Astrocyte (in vitro differentiated cells and primary cell): ENCODE results near the gene IGSF3. TPM values are rescaled to one million over a fixed set of nuclear protein-coding genes. Genes with fewer than 3 reads are reported as not detected.
"Not testable (repeated sequence)": the region's sequence is repeated elsewhere in the genome, so short reads cannot be mapped to it uniquely, and the experiment has no call there.

Source experiments
- DNase-seq: peaks from one replicate; pipeline ENCODE4 v3.0.0-alpha.2; 2010; ENCODE audit warnings: low read depth
- FAIRE-seq: peaks from 2 replicates; lab custom pipeline; 2011; peaks lifted over from hg19 to GRCh38; lab: Jason Lieb, UNC
- H2AFZ ChIP-seq: 2 replicates; pipeline ENCODE4 v1.6.0; 2012; ENCODE audit warnings: low read depth, low read length, inconsistent platforms
- H3K27ac ChIP-seq: 2 replicates; pipeline ENCODE4 v1.5.1; 2011; ENCODE audit warnings: low read depth, low read length, inconsistent platforms
- H3K27me3 ChIP-seq: 2 replicates; pipeline ENCODE4 v1.6.0; 2011; ENCODE audit warnings: low read length, inconsistent platforms; ENCODE audit not compliant: insufficient read depth
- H3K36me3 ChIP-seq: 2 replicates; pipeline ENCODE4 v1.5.1; 2011; ENCODE audit warnings: low read length, inconsistent platforms; ENCODE audit not compliant: insufficient read depth
- H3K4me1 ChIP-seq: 2 replicates; pipeline ENCODE4 v1.5.1; 2011; ENCODE audit warnings: low read length, inconsistent platforms; ENCODE audit not compliant: insufficient read depth
- H3K4me2 ChIP-seq: 2 replicates; pipeline ENCODE4 v1.6.0; 2012; ENCODE audit warnings: low read length, inconsistent platforms
- H3K4me3 ChIP-seq: 2 replicates; pipeline ENCODE4 v1.5.1; 2011; ENCODE audit warnings: low read depth, mild to moderate bottlenecking, low read length, inconsistent platforms; ENCODE audit not compliant: insufficient read depth
- H3K79me2 ChIP-seq: 2 replicates; pipeline ENCODE4 v1.6.0; 2012; ENCODE audit warnings: mild to moderate bottlenecking, low read length, inconsistent platforms; ENCODE audit not compliant: insufficient read depth
- H3K9ac ChIP-seq: 2 replicates; pipeline ENCODE4 v1.6.0; 2012; ENCODE audit warnings: mild to moderate bottlenecking, low read length, inconsistent platforms
- H3K9me3 ChIP-seq: 2 replicates; pipeline ENCODE4 v1.5.1; 2012; ENCODE audit warnings: low read depth, mild to moderate bottlenecking, low read length, inconsistent platforms; ENCODE audit not compliant: insufficient read depth
- H4K20me1 ChIP-seq: 2 replicates; pipeline ENCODE4 v1.6.0; 2012; ENCODE audit warnings: low read length, inconsistent platforms; ENCODE audit not compliant: insufficient read depth
- H3K27ac Mint-ChIP-seq: one replicate; pipeline ENCODE4 v1.8.0; 2021; ENCODE audit warnings: mild to moderate bottlenecking, mixed read lengths; ENCODE audit not compliant: unreplicated experiment
- H3K27me3 Mint-ChIP-seq: one replicate; pipeline ENCODE4 v1.8.0; 2021; ENCODE audit warnings: low read depth, mixed read lengths; ENCODE audit not compliant: unreplicated experiment
- H3K36me3 Mint-ChIP-seq: one replicate; pipeline ENCODE4 v1.8.0; 2021; ENCODE audit warnings: low read depth, mixed read lengths; ENCODE audit not compliant: unreplicated experiment
- H3K4me1 Mint-ChIP-seq: one replicate; pipeline ENCODE4 v1.8.0; 2021; ENCODE audit warnings: low read depth, mixed read lengths; ENCODE audit not compliant: unreplicated experiment
- H3K4me3 Mint-ChIP-seq: one replicate; pipeline ENCODE4 v1.8.0; 2021; ENCODE audit warnings: mild to moderate bottlenecking, moderate library complexity, mixed read lengths; ENCODE audit not compliant: unreplicated experiment
- H3K9me3 Mint-ChIP-seq: one replicate; pipeline ENCODE4 v1.8.0; 2021; ENCODE audit warnings: mild to moderate bottlenecking, mixed read lengths; ENCODE audit not compliant: unreplicated experiment
- CTCF ChIP-seq: IDR thresholded peaks from 2 replicates; pipeline ENCODE4 v1.5.1; 2011; ENCODE audit warnings: low read depth, mild to moderate bottlenecking, inconsistent platforms, low read length, moderate library complexity; ENCODE audit not compliant: insufficient read depth
- total RNA-seq: library from RNA; stranded (reverse); gene quantifications from 2 replicates; pipeline ENCODE4 v1.2.1, GENCODE V29; 2021

Gene IGSF3
- total RNA-seq, 1 donor from 2014 or later = 11.7 TPM

DNA sequence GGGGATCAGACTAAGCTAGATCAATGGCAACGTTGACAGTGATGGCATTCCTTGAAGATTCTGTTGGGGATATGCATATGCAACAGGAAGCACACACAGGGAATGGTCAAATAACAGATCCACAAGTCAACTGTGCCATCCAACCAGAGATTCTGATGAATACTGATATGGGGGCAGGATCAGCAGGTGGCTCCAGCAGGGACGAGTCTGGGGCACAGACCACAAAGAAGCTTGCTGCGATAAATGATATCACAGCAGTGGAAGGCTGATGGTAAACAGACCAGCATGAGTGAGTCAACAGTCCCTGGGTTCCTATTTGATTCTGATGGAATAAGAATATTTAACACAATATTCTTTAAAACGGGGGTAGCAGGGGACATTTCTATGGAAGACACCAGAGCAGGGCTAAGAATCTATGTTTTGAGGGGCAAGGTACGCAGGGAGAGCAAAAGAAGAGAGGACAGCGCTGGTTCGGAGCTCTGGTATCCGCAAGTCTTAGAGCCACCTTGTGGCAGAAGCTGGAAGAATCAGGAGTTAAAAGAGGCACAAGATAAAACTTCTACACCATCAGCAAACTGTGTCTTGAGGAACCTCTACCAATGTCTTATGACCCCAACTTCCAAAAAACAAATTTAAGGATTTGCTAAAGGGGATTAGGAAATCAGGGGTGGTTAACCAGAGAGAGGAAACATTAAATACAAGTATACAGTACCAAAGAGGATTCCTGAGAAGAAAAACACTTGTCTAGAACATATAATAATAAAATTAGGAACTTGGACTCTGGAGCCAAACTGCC lies 71.4 kb downstream of the IGSF3 start:
- not testable (repeated sequence) for DNase-seq, H3K27me3 ChIP-seq, H3K27me3 Mint-ChIP-seq, H3K27ac Mint-ChIP-seq, H3K79me2 ChIP-seq, FAIRE-seq, H3K4me1 ChIP-seq, H3K4me3 Mint-ChIP-seq, H3K4me1 Mint-ChIP-seq, H3K36me3 Mint-ChIP-seq, H3K9me3 ChIP-seq, H4K20me1 ChIP-seq, H3K9ac ChIP-seq, H3K9me3 Mint-ChIP-seq, H3K36me3 ChIP-seq, H3K27ac ChIP-seq, H2AFZ ChIP-seq
- peak; percentile 34 for TF ChIP-seq CTCF
- Histone ChIP-seq H3K4me2 (peak overlapping the region; percentile 63), H3K4me3 (peak overlapping the region; percentile 26)

- not testable (repeated sequence) for H3K27ac Mint-ChIP-seq, H3K27me3 Mint-ChIP-seq, H3K9ac ChIP-seq, H3K9me3 Mint-ChIP-seq, H3K4me2 ChIP-seq, H3K36me3 Mint-ChIP-seq, DNase-seq, H3K4me1 ChIP-seq, FAIRE-seq, H3K9me3 ChIP-seq, H4K20me1 ChIP-seq, H3K27ac ChIP-seq, H2AFZ ChIP-seq, H3K36me3 ChIP-seq, H3K79me2 ChIP-seq, H3K4me3 Mint-ChIP-seq, H3K27me3 ChIP-seq, H3K4me3 ChIP-seq
- peaks cover 11% of the 10 kb centered on the region for H3K4me1 Mint-ChIP-seq
- peak; percentile 40 for TF ChIP-seq CTCF
Observed at GRCh38 chr1:116595065-116595840, 72.3 kb downstream of the IGSF3 start.

GRCh38 chr1:116593977-116594376 lies 73.6 kb downstream of the IGSF3 start:
- H3K4me1 Mint-ChIP-seq = peaks cover 21% of the 10 kb centered on the region
- H3K27ac ChIP-seq, H3K79me2 ChIP-seq, H3K36me3 ChIP-seq, H3K4me2 ChIP-seq, H3K9me3 Mint-ChIP-seq, H3K36me3 Mint-ChIP-seq, H3K4me3 ChIP-seq, H3K4me1 ChIP-seq, H3K9me3 ChIP-seq, H2AFZ ChIP-seq, H3K27me3 Mint-ChIP-seq, FAIRE-seq, DNase-seq, H3K9ac ChIP-seq, H3K4me3 Mint-ChIP-seq, H4K20me1 ChIP-seq, H3K27ac Mint-ChIP-seq, H3K27me3 ChIP-seq: not testable (repeated sequence)

GRCh38 chr1:116593401-116593800 lies 74.1 kb downstream of the IGSF3 start:
- H3K36me3 ChIP-seq, H3K27me3 Mint-ChIP-seq, H3K4me2 ChIP-seq, H3K36me3 Mint-ChIP-seq, DNase-seq, H3K9ac ChIP-seq, H3K79me2 ChIP-seq, H3K4me3 Mint-ChIP-seq, FAIRE-seq, H3K9me3 ChIP-seq, H3K27me3 ChIP-seq, H3K9me3 Mint-ChIP-seq, H3K27ac ChIP-seq, H3K4me1 ChIP-seq, H3K4me3 ChIP-seq, H4K20me1 ChIP-seq, H2AFZ ChIP-seq: not testable (repeated sequence)
- Mint-ChIP-seq H3K27ac (peak overlapping the region; percentile 20), H3K4me1 (peaks cover 24% of the 10 kb centered on the region)
